GM12891 (cell line): Measurements from ENCODE around the gene IL6R.

Source experiments
- POLR2A ChIP-seq: IDR thresholded peaks from 2 replicates; pipeline ENCODE4 v1.6.1; 2011; ENCODE audit warnings: low read depth, low read length, control low read depth
- POLR2AphosphoS5 ChIP-seq: IDR thresholded peaks from 2 replicates; pipeline ENCODE4 v1.6.1; 2011; ENCODE audit warnings: low read depth, low read length, control low read depth
- SPI1 ChIP-seq: IDR thresholded peaks from 2 replicates; pipeline ENCODE4 v1.6.1; 2011; ENCODE audit warnings: low read depth, low read length, control low read depth

DNA sequence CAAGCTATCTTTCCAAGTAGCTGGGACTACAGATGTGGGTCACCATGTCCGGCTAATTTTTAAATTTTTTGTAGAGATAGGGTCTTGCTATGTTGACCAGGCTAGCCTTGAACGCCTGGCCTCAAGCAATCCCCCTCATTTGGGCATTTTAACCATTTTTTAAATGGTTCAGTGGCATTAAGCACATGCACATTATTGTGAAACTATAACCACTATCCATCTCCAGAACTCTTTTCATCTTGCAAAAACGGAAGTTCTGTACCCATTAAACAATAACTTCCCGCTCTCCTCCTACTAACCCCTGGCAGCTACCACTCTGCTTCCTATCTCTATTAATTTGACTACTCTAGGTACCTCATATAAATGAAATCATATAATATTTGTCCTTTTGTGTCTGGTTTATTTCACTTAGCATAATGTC lies 4.8 kb upstream of the IL6R start:
- no peak for TF ChIP-seq POLR2A
- no peak for TF ChIP-seq POLR2AphosphoS5
- no peak for TF ChIP-seq SPI1
